ENCODE measurements around the gene UQCC3.

DNA sequence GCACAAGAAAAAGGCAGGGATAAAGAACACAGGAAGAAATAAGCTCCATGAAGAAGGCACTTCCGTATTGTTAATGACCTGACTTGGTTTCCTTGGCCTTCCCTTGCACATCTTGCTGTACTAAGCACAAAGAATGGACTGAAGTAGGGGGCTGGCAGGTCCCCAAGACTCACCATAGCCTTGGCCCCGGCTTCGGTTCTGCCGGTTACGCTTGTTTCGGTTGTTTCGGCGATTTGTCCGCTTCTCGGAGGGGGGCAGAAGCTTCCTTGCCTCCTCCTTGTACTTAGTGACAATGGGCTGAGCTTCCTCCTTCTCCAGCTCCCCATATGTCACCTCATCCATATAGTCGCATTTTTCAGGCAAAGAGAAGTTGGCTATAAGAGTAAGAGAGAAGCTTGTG lies 45.3 kb downstream of the UQCC3 start:
- TF ChIP-seq, protein P1, sequence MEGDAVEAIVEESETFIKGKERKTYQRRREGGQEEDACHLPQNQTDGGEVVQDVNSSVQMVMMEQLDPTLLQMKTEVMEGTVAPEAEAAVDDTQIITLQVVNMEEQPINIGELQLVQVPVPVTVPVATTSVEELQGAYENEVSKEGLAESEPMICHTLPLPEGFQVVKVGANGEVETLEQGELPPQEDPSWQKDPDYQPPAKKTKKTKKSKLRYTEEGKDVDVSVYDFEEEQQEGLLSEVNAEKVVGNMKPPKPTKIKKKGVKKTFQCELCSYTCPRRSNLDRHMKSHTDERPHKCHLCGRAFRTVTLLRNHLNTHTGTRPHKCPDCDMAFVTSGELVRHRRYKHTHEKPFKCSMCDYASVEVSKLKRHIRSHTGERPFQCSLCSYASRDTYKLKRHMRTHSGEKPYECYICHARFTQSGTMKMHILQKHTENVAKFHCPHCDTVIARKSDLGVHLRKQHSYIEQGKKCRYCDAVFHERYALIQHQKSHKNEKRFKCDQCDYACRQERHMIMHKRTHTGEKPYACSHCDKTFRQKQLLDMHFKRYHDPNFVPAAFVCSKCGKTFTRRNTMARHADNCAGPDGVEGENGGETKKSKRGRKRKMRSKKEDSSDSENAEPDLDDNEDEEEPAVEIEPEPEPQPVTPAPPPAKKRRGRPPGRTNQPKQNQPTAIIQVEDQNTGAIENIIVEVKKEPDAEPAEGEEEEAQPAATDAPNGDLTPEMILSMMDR (IDR thresholded peaks at IDR 0.05; ENCODE audit: borderline replicate concordance, extremely low read depth, low read length, poor library complexity, severe bottlenecking) = no peak
- TF ChIP-seq EZH2 (IDR thresholded peaks at IDR 0.05; ENCODE audit: borderline replicate concordance, low read depth, low read length, severe bottlenecking) = no peak

Measured in DND-41 (cell line).